Measurements from ENCODE around the gene RPUSD3. TPM values are rescaled to one million over a fixed set of nuclear protein-coding genes. Genes with fewer than 3 reads are reported as not detected.

RPUSD3 gene
- total RNA-seq, 4 donors from 2014 or later, result 44.4 to 57.1 (median 50.7) TPM

GRCh38 chr3:9887480-9887879, 43.7 kb upstream of the RPUSD3 start:
- 86 to 91% methylated on average over 5 of the region's 5 CpGs for WGBS, 2 donors
- intact Hi-C loops (cut with DNase I; ENCODE audit: low total_unique reads), result no loop called here
- DNase-seq (ENCODE audit: low spot score in 2 of 2), result no peak
- TF ChIP-seq, protein P1, sequence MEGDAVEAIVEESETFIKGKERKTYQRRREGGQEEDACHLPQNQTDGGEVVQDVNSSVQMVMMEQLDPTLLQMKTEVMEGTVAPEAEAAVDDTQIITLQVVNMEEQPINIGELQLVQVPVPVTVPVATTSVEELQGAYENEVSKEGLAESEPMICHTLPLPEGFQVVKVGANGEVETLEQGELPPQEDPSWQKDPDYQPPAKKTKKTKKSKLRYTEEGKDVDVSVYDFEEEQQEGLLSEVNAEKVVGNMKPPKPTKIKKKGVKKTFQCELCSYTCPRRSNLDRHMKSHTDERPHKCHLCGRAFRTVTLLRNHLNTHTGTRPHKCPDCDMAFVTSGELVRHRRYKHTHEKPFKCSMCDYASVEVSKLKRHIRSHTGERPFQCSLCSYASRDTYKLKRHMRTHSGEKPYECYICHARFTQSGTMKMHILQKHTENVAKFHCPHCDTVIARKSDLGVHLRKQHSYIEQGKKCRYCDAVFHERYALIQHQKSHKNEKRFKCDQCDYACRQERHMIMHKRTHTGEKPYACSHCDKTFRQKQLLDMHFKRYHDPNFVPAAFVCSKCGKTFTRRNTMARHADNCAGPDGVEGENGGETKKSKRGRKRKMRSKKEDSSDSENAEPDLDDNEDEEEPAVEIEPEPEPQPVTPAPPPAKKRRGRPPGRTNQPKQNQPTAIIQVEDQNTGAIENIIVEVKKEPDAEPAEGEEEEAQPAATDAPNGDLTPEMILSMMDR (IDR thresholded peaks at IDR 0.05), result no peak
- no peak for TF ChIP-seq POLR2A (IDR thresholded peaks at IDR 0.05)
- no peak overlapping the region for H3K4me3 ChIP-seq (ENCODE audit: low read depth, poor library complexity, severe bottlenecking)

- no peak for TF ChIP-seq POLR2A (IDR thresholded peaks at IDR 0.05)
- TF ChIP-seq, protein P1 (IDR thresholded peaks at IDR 0.05), result no peak
- intact Hi-C loops (cut with DNase I; ENCODE audit: low total_unique reads), result no loop called here
- H3K4me3 ChIP-seq (ENCODE audit: low read depth, poor library complexity, severe bottlenecking), result no peak overlapping the region
- no peak for DNase-seq (ENCODE audit: low spot score in 2 of 2)
Measured at GRCh38 chr3:9886328-9886727, 42.5 kb upstream of the RPUSD3 start.

DNA sequence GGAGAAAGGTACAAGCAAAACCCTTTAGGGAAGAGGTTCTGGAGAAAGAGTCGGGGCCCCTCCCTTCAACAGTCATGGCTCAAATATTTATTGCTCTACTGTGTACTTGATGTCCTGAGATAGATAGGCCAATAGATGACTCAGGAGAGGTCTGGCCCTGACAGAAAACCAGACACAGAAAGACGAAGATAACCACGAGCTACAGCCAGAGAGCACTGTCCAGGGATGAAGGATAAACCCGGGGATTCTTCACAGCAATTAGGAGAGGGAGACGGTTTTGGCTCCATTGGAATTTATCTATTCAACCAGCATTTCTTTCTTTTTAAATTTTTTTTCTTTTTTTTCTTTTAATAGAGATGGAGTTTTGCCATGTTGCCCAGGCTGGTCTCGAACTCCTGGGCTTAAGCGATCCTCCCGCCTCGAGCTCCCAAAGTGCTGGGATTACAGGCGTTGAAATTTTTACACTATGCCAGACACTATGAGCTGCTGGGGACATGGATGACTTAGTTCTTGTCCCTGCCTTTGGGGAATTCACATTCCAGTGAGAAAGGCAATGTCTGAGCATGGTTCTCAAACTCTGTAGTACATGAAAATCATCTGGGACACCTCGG, 40.9 kb upstream of the RPUSD3 start:
- 51% methylated on average over 11 of the region's 11 CpGs for WGBS, 2 donors
- H3K4me3 ChIP-seq (ENCODE audit: low read depth, poor library complexity, severe bottlenecking), result no peak overlapping the region
- TF ChIP-seq, protein P1 (IDR thresholded peaks at IDR 0.05), result no peak
- no peak for TF ChIP-seq POLR2A (IDR thresholded peaks at IDR 0.05)
- peak in 1 of 2 donors; percentile 74 for DNase-seq (ENCODE audit: low spot score in 2 of 2)
- intact Hi-C loops (cut with DNase I; ENCODE audit: low total_unique reads), result no loop called here

DNA sequence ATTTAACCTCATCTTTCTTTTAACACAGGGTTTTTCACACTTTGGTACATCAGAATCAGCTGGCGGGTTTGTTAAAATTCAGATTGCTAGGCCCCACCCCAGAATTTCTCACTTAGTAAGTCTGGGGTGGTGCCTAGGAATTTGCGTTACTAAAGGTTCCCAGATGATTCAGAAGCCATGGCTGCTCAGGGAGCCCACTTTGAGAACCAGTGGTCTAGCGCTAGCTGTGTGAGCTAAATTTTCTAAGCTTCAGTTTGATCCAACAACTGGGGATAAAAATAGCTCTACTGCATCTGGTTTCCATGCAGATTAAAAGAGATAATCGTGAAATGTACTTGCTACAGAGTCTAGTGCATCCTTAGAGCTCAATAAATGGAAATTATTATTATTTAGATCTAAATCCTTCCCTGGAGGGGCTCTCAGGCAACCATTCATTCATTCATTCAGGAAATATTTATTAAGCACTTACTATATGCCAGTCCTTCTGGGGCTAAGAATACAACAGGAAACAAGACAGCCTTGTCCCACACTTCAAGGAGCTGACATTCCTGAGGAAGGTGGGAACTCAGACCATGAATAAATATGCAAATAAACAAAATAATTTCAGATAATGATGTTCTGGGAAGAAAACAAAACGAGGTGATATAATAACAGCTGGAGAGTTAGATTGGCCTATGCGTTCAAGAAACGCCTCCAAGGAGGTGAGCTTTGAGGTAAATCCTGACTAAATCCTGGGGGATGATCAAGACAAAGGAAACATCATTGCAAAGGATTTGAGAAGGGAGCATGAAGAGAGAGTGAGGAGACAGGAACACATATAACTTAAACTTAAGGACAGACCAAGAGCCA, 40.1 kb upstream of the RPUSD3 start:
- intact Hi-C loops (cut with DNase I; ENCODE audit: low total_unique reads), result no loop called here
- no peak for DNase-seq (ENCODE audit: low spot score in 2 of 2)
- H3K4me3 ChIP-seq (ENCODE audit: low read depth, poor library complexity, severe bottlenecking), result no peak overlapping the region
- 44 to 49% methylated on average over 7 of the region's 7 CpGs for WGBS, 2 donors
- TF ChIP-seq, protein P1 (IDR thresholded peaks at IDR 0.05), result no peak
- no peak for TF ChIP-seq POLR2A (IDR thresholded peaks at IDR 0.05)

DNA sequence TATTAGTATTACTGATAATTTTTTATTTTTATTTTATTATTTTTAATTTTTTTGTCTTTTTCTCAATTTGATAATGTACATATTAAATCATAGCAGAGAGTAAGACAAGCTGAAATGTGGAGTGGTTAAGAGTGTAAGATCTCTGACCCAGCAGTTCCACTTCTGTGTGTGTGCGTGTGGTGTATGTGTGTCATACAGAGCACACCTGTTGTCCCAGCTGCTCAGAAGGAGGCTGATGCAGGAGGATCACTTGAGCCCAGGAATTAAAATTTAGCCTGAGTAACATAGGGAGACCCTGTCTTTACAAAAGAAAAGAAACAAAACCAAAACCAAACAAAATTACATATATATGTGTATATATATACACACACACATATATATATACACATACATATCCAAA, 37.6 kb upstream of the RPUSD3 start:
- no peak overlapping the region for H3K4me3 ChIP-seq (ENCODE audit: low read depth, poor library complexity, severe bottlenecking)
- 93 to 97% methylated on average over 1 of the region's 1 CpG for WGBS, 2 donors
- intact Hi-C loops (cut with DNase I; ENCODE audit: low total_unique reads), result no loop called here
- TF ChIP-seq, protein P1 (IDR thresholded peaks at IDR 0.05), result no peak
- TF ChIP-seq POLR2A (IDR thresholded peaks at IDR 0.05), result no peak
- no peak for DNase-seq (ENCODE audit: low spot score in 2 of 2)

Measured in lower leg skin (tissue), 4 donors.